Panc1 (cell line): Measurements from ENCODE around the gene THAP4.

ENCODE experiments used
- CTCF ChIP-seq: fragments of 450-650 bp; IDR thresholded peaks from 2 replicates; pipeline ENCODE4 v1.5.1; 2017; ENCODE audit warnings: mild to moderate bottlenecking
- POLR2AphosphoS5 ChIP-seq: IDR thresholded peaks from 2 replicates; pipeline ENCODE4 v1.6.1; 2012; ENCODE audit warnings: mild to moderate bottlenecking, low read depth, low read length, moderate library complexity
- REST ChIP-seq, 2 experiments: IDR thresholded peaks; 2 replicates each; pipeline ENCODE4 v1.6.1; 2011 to 2012; ENCODE audit warnings: low read depth in 2 of 2, control low read depth in 1 of 2, low read length in 1 of 2, mild to moderate bottlenecking in 1 of 2, moderate library complexity in 1 of 2; ENCODE audit not compliant: insufficient read depth in 1 of 2
- SIN3A ChIP-seq: IDR thresholded peaks from 2 replicates; pipeline ENCODE4 v1.6.1; 2012; ENCODE audit warnings: low read depth, mild to moderate bottlenecking, low read length, moderate library complexity, borderline replicate concordance; ENCODE audit not compliant: insufficient read depth
- TCF7L2 ChIP-seq: IDR thresholded peaks from 2 replicates; pipeline ENCODE4 v1.6.1; 2011; ENCODE audit warnings: mild to moderate bottlenecking, low read depth, low read length, inconsistent platforms

- TF ChIP-seq CTCF (no peak), SIN3A (no peak), POLR2AphosphoS5 (no peak), REST (IDR thresholded peaks at IDR 0.05; ENCODE audit: insufficient read depth in 1 of 2, low read depth in 2 of 2, low read length in 1 of 2) (no peak), TCF7L2 (no peak)
Observed at GRCh38 chr2:241545523-241546473, 91.2 kb downstream of the THAP4 start.
